IMR-90 (cell line): Measurements from ENCODE around the gene LHX1. TPM values are rescaled to one million over a fixed set of nuclear protein-coding genes. Genes with fewer than 3 reads are reported as not detected.

Experiments used
- ATAC-seq: fragments of 200-7000 bp; cut with Tn5 transposase; 2 replicates; pipeline ENCODE4 v1.9.1; 2020; ENCODE audit warnings: low read depth, mild to moderate bottlenecking, moderate library complexity
- BruUV-seq: library from RNA; stranded (reverse); fragments of 400-500 nt; replicated peaks from 2 replicates; lab custom pipeline; 2021; lab: Mats Ljungman, UMichigan
- CTCF ChIA-PET: fragments of 300-600 bp; formaldehyde crosslinking; extraction: SDS; loops from one replicate; lab custom pipeline; 2021; ENCODE audit warnings: antibody characterized with exemption; lab: Yijun Ruan, JAX
- POLR2A ChIA-PET: fragments of 300-600 bp; sonication (Branson Sonifier 250); formaldehyde crosslinking; loops from one replicate; lab custom pipeline; 2022; ENCODE audit warnings: antibody characterized with exemption; ENCODE audit not compliant: unreplicated experiment; lab: Charles Lee
- DNase-seq: peaks from one replicate; pipeline ENCODE4 v3.0.0; 2013
- H2AFZ ChIP-seq: replicated peaks from 2 replicates; pipeline ENCODE3; 2013; ENCODE audit warnings: low read length, mild to moderate bottlenecking; ENCODE audit not compliant: poor library complexity
- H2AK5ac ChIP-seq: 2 replicates; pipeline ENCODE4 v1.6.1; 2013; ENCODE audit warnings: low read depth, low read length, inconsistent platforms
- H2AK9ac ChIP-seq: replicated peaks from 2 replicates; pipeline ENCODE3; 2013; ENCODE audit warnings: mild to moderate bottlenecking, low read depth, low read length, moderate library complexity; ENCODE audit not compliant: poor library complexity
- H2BK120ac ChIP-seq: 2 replicates; pipeline ENCODE4 v1.6.1; 2013; ENCODE audit warnings: low read depth, low read length, inconsistent platforms
- H2BK15ac ChIP-seq: 3 replicates; pipeline ENCODE4 v1.6.1; 2013; ENCODE audit warnings: low read depth, low read length, inconsistent platforms
- H2BK20ac ChIP-seq: 2 replicates; pipeline ENCODE4 v1.6.1; 2013; ENCODE audit warnings: low read depth, mild to moderate bottlenecking, inconsistent platforms, low read length, moderate library complexity
- H2BK5ac ChIP-seq: 2 replicates; pipeline ENCODE4 v1.6.1; 2013; ENCODE audit warnings: mild to moderate bottlenecking, low read depth, low read length, inconsistent platforms; ENCODE audit not compliant: poor library complexity, severe bottlenecking
- H3K14ac ChIP-seq: replicated peaks from 2 replicates; pipeline ENCODE4 v1.6.1; 2013; ENCODE audit warnings: low read depth, low read length, inconsistent platforms
- H3K18ac ChIP-seq: 2 replicates; pipeline ENCODE4 v1.6.1; 2013; ENCODE audit warnings: low read depth, low read length, control low read depth
- H3K23ac ChIP-seq: 2 replicates; pipeline ENCODE4 v1.6.1; 2013; ENCODE audit warnings: low read depth, low read length, inconsistent platforms
- H3K27ac ChIP-seq: 2 replicates; pipeline ENCODE4 v1.5.1; 2013; ENCODE audit warnings: mild to moderate bottlenecking, control low read depth, low read length; ENCODE audit not compliant: insufficient read depth
- H3K27me3 ChIP-seq: 2 replicates; pipeline ENCODE4 v1.6.1; 2013; ENCODE audit warnings: low read length; ENCODE audit not compliant: control insufficient read depth, insufficient read depth
- H3K36me3 ChIP-seq: 2 replicates; pipeline ENCODE4 v1.6.1; 2013; ENCODE audit warnings: low read length, mixed read lengths; ENCODE audit not compliant: control insufficient read depth, insufficient read depth
- H3K4ac ChIP-seq: 2 replicates; pipeline ENCODE4 v1.6.1; 2013; ENCODE audit warnings: low read depth, low read length, inconsistent platforms
- H3K4me1 ChIP-seq: 2 replicates; pipeline ENCODE4 v1.6.1; 2013; ENCODE audit warnings: low read length, mixed read lengths; ENCODE audit not compliant: control insufficient read depth, insufficient read depth
- H3K4me2 ChIP-seq: 2 replicates; pipeline ENCODE4 v1.6.1; 2013; ENCODE audit warnings: low read depth, mild to moderate bottlenecking, control low read depth, low read length, moderate library complexity
- H3K4me3 ChIP-seq: 2 replicates; pipeline ENCODE4 v1.5.1; 2013; ENCODE audit warnings: low read depth, mild to moderate bottlenecking, control low read depth, low read length, moderate library complexity; ENCODE audit not compliant: insufficient read depth
- H3K56ac ChIP-seq: 2 replicates; pipeline ENCODE4 v1.6.1; 2013; ENCODE audit warnings: low read length, inconsistent platforms; ENCODE audit not compliant: insufficient read depth; ENCODE audit errors: extremely low read depth
- H3K79me1 ChIP-seq, 2 experiments: 2 replicates each; pipeline ENCODE4 v1.6.1; 2013; ENCODE audit warnings: low read length in 2 of 2, inconsistent platforms in 1 of 2, low read depth in 1 of 2
- H3K9ac ChIP-seq: 2 replicates; pipeline ENCODE4 v1.6.1; 2013; ENCODE audit warnings: low read depth, low read length, control low read depth
- H3K9me1 ChIP-seq: 2 replicates; pipeline ENCODE4 v1.6.1; 2013; ENCODE audit warnings: low read length, inconsistent platforms; ENCODE audit not compliant: insufficient read depth
- H3K9me3 ChIP-seq: 2 replicates; pipeline ENCODE4 v1.6.1; 2013; ENCODE audit warnings: low read length; ENCODE audit not compliant: control insufficient read depth, insufficient read depth
- H4K20me1 ChIP-seq: 2 replicates; pipeline ENCODE4 v1.6.1; 2013; ENCODE audit warnings: low read length, inconsistent platforms; ENCODE audit not compliant: insufficient read depth
- H4K5ac ChIP-seq: 2 replicates; pipeline ENCODE4 v1.6.1; 2013; ENCODE audit warnings: mild to moderate bottlenecking, low read depth, low read length, control low read depth
- H4K8ac ChIP-seq, 2 experiments: 2 replicates each; pipeline ENCODE4 v1.6.1; 2013; ENCODE audit warnings: low read depth in 2 of 2, low read length in 2 of 2, control low read depth in 1 of 2, inconsistent platforms in 1 of 2
- H4K91ac ChIP-seq: 2 replicates; pipeline ENCODE4 v1.6.1; 2013; ENCODE audit warnings: low read depth, low read length, inconsistent platforms; ENCODE audit not compliant: insufficient read depth
- CEBPB ChIP-seq: IDR thresholded peaks from 2 replicates; pipeline ENCODE4 v1.6.1; 2012; ENCODE audit warnings: low read depth, low read length, improper control_type of control experiment
- CHD1 ChIP-seq: IDR thresholded peaks from 2 replicates; pipeline ENCODE4 v1.6.1; 2012; ENCODE audit warnings: low read depth, low read length, improper control_type of control experiment
- FOS ChIP-seq: fragments of 150-350 bp; IDR thresholded peaks from 2 replicates; pipeline ENCODE4 v1.6.1; 2016; ENCODE audit warnings: low read depth, low read length
- MAZ ChIP-seq: IDR thresholded peaks from 2 replicates; pipeline ENCODE4 v1.6.1; 2012; ENCODE audit warnings: low read depth, mild to moderate bottlenecking, low read length, improper control_type of control experiment, moderate library complexity, borderline replicate concordance
- MXI1 ChIP-seq: IDR thresholded peaks from 2 replicates; pipeline ENCODE4 v1.6.1; 2012; ENCODE audit warnings: low read depth, mild to moderate bottlenecking, low read length, moderate library complexity, borderline replicate concordance
- NFE2L2 ChIP-seq: fragments of 150-350 bp; IDR thresholded peaks from 2 replicates; pipeline ENCODE4 v1.6.1; 2016; ENCODE audit warnings: low read depth, mild to moderate bottlenecking, low read length
- POLR2A ChIP-seq: IDR thresholded peaks from 2 replicates; pipeline ENCODE4 v1.6.1; 2012; ENCODE audit warnings: mild to moderate bottlenecking, low read depth, low read length
- RAD21 ChIP-seq: IDR thresholded peaks from 2 replicates; pipeline ENCODE4 v1.6.1; 2012; ENCODE audit warnings: low read length, improper control_type of control experiment
- RCOR1 ChIP-seq: IDR thresholded peaks from 2 replicates; pipeline ENCODE4 v1.6.1; 2012; ENCODE audit warnings: mild to moderate bottlenecking, low read length, improper control_type of control experiment; ENCODE audit not compliant: insufficient replicate concordance
- SMC3 ChIP-seq: fragments of 150-350 bp; IDR thresholded peaks from 2 replicates; pipeline ENCODE4 v1.6.1; 2016; ENCODE audit warnings: low read depth, mild to moderate bottlenecking, antibody characterized with exemption, low read length, moderate library complexity
- WGBS, 2 experiments: methylation state at CpG; one replicate each; pipeline versions ENCODE4 v1.1.5 to v1.1.7; 2013; ENCODE audit warnings: missing lambda C conversion rate in 2 of 2; ENCODE audit not compliant: insufficient read length in 1 of 2; ENCODE audit errors: extremely low coverage in 2 of 2; 5-methylcytosine and 5-hydroxymethylcytosine counted together
- dilution Hi-C: fragments of 300-500 bp; cut with HindIII; formaldehyde crosslinking; loops from one replicate; pipeline ENCODE4 v1.14.3; 2018; ENCODE audit warnings: low sequenced_read_pairs; ENCODE audit not compliant: unreplicated experiment
- in situ Hi-C: fragments of 300-500 bp; cut with MboI; formaldehyde crosslinking; loops from 3 replicates; pipeline ENCODE4 v1.14.3; 2019; ENCODE audit warnings: low sequenced_read_pairs, inconsistent platforms, mixed read lengths
- intact Hi-C: fragments of 100-400 bp; cut with micrococcal nuclease; formaldehyde crosslinking; loops from 2 replicates; pipeline ENCODE4 v1.10.0; 2022
- polyA plus RNA-seq, 3 experiments: library from polyadenylated mRNA; depleted of rRNA; stranded (reverse); fragments of >200 nt; gene quantifications; 2 replicates each; pipeline ENCODE4 v1.2.3, GENCODE V29; 2012; ENCODE audit warnings: low replicate concordance in 1 of 3
- total RNA-seq: library from RNA; depleted of rRNA; stranded (reverse); fragments of >200 nt; gene quantifications from 2 replicates; pipeline ENCODE4 v1.2.3, GENCODE V29; 2012
- TF ChIP-seq, protein P1 (sequence below): fragments of 150-350 bp; IDR thresholded peaks from 2 replicates; pipeline ENCODE4 v1.6.1; 2016; ENCODE audit warnings: low read depth, mild to moderate bottlenecking, low read length, moderate library complexity, borderline replicate concordance
- TF ChIP-seq, protein P2 (sequence below): conservative IDR thresholded peaks from 2 replicates; pipeline ENCODE4 v1.5.1; 2012; ENCODE audit warnings: mild to moderate bottlenecking, low read depth, low read length, improper control_type of control experiment

The LHX1 gene
- total and polyA plus RNA-seq, 2 of the 4 experiments (the other 2 are of a cell fraction): not detected

DNA sequence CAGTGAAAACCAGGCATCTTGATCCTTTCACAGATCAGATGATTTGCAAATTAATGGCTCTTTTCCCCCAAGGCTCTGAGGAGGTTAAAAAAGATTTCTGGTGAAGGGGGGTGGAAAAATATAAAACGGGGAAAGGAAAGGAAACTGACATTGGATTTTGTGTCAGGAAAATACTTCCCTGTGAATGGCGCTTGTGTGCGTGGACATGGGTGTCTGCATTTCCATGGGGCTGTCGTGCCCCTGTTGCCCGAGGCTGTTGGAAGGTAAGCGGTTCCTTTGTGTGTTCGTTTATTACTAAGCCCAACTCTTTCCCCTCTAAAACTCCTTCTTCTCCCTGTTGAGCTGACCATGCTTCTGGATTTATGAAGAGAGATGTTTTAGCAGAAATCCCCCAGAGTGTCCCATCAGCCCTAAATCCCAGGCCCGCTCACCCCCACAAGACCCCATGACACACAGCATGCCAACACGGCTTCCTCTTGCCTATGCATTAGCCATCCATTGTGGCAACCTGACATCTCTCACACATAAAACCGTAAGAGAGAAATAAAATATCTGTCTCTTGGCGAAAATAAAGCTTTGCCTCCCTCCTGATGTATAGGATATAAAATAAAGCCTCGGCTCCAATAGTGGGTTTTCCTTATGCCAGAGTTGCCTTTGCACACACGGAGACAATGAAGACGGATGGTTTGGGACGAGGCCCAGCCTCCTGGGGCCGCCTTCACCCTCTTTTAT lies 7.3 kb upstream of the LHX1 start (continued):
- TF ChIP-seq, protein P1, sequence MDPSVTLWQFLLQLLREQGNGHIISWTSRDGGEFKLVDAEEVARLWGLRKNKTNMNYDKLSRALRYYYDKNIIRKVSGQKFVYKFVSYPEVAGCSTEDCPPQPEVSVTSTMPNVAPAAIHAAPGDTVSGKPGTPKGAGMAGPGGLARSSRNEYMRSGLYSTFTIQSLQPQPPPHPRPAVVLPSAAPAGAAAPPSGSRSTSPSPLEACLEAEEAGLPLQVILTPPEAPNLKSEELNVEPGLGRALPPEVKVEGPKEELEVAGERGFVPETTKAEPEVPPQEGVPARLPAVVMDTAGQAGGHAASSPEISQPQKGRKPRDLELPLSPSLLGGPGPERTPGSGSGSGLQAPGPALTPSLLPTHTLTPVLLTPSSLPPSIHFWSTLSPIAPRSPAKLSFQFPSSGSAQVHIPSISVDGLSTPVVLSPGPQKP: no peak

DNA sequence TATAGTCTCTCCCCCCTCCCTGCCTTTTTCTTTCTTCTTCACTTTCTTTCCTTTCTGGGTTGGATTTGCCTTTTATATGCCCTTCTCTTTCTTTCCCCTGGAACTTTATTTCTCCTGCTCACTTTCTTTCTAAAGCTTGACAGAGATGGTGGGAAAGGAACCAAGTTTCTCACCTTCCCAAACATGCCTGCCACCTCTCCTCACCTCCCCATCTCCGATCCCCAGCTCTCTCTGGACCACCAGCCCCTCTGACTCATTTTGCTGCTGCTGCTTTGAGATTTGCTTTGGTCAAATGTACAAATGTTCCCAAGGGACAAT lies 6.7 kb upstream of the LHX1 start:
- no TSS peak for BruUV-seq

More for the DNA sequence above, 6.7 kb upstream of the LHX1 start:
- Histone ChIP-seq H2BK5ac (no peak overlapping the region), H4K8ac (no peak overlapping the region), H3K4me3 (no peak overlapping the region), H3K4me1 (no peaks in the 10 kb centered on the region; the same call in 1 of the 2 replicates), H4K91ac (no peak overlapping the region), H4K20me1 (peaks cover 5% of the 10 kb centered on the region), H3K9me3 (peaks cover 13% of the 10 kb centered on the region; the same call in 1 of the 2 replicates), H4K5ac (no peak overlapping the region), H3K4me2 (no peak overlapping the region), H3K18ac (no peak overlapping the region), H3K27me3 (peaks cover 94% of the 10 kb centered on the region), H2BK15ac (no peak overlapping the region), H3K23ac (no peak overlapping the region), H2AK9ac (no peak overlapping the region), H3K9ac (no peak overlapping the region), H3K79me1 (no peaks in the 10 kb centered on the region), H2BK20ac (no peak overlapping the region), H3K36me3 (no peaks in the 10 kb centered on the region), H3K14ac (no peak overlapping the region), H3K27ac (no peak overlapping the region), H2BK120ac (no peak overlapping the region), H3K9me1 (peaks cover 4% of the 10 kb centered on the region; the same call in 1 of the 2 replicates), H3K4ac (no peak overlapping the region), H2AK5ac (no peak overlapping the region), H2AFZ (no peak overlapping the region), H3K56ac (no peak overlapping the region)
- intact Hi-C loops (loop anchor here (10.0 kb wide), 1 partner anchor 76 kb away; no protein-coding TSS in a partner anchor), in situ Hi-C loops (no loop called here), dilution Hi-C loops (no loop called here)
- TF ChIP-seq SMC3: no peak
- no peak for TF ChIP-seq MAZ
- no peak for TF ChIP-seq CHD1
- TF ChIP-seq NFE2L2: no peak
- TF ChIP-seq RAD21: no peak
- TF ChIP-seq, protein P2, sequence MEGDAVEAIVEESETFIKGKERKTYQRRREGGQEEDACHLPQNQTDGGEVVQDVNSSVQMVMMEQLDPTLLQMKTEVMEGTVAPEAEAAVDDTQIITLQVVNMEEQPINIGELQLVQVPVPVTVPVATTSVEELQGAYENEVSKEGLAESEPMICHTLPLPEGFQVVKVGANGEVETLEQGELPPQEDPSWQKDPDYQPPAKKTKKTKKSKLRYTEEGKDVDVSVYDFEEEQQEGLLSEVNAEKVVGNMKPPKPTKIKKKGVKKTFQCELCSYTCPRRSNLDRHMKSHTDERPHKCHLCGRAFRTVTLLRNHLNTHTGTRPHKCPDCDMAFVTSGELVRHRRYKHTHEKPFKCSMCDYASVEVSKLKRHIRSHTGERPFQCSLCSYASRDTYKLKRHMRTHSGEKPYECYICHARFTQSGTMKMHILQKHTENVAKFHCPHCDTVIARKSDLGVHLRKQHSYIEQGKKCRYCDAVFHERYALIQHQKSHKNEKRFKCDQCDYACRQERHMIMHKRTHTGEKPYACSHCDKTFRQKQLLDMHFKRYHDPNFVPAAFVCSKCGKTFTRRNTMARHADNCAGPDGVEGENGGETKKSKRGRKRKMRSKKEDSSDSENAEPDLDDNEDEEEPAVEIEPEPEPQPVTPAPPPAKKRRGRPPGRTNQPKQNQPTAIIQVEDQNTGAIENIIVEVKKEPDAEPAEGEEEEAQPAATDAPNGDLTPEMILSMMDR: no peak
- TF ChIP-seq, protein P1: no peak
- TF ChIP-seq POLR2A: no peak
- no peak for TF ChIP-seq RCOR1
- no peak for TF ChIP-seq MXI1
- no peak for TF ChIP-seq FOS
- no peak for TF ChIP-seq CEBPB
- ATAC-seq (no peak), DNase-seq (no peak)
- POLR2A ChIA-PET: no interaction called here
- no CpG with 5 or more reads among the region's 1 CpG for WGBS, 2 experiments
- CTCF ChIA-PET: no interaction called here
